AG04450 (cell line): ENCODE results near the gene ARHGEF37. TPM values are rescaled to one million over a fixed set of nuclear protein-coding genes. Genes with fewer than 3 reads are reported as not detected.

Source experiments
- CTCF ChIA-PET: fragments of 300-600, 350-600 bp; formaldehyde crosslinking; extraction: SDS; loops from one replicate; lab custom pipeline; 2022; ENCODE audit warnings: antibody characterized with exemption, inconsistent platforms; lab: Charles Lee
- POLR2A ChIA-PET: fragments of 350-600 bp; formaldehyde crosslinking; extraction: SDS; loops from one replicate; lab custom pipeline; 2021; ENCODE audit warnings: antibody characterized with exemption, inconsistent platforms; lab: Yijun Ruan, JAX
- DNase-seq: peaks from one replicate; pipeline ENCODE4 v3.0.0-alpha.2; 2011; ENCODE audit warnings: low read depth, low spot score
- H3K27ac ChIP-seq: one replicate; pipeline ENCODE4 v1.5.1; 2012; ENCODE audit warnings: low read depth, low read length, control low read depth
- H3K27me3 ChIP-seq: one replicate; pipeline ENCODE4 v1.6.0; 2012; ENCODE audit warnings: low read length; ENCODE audit not compliant: control insufficient read depth, insufficient read depth
- H3K4me3 ChIP-seq: 2 replicates; pipeline ENCODE4 v1.5.1; 2011; ENCODE audit warnings: mild to moderate bottlenecking, low read depth, low read length, control low read depth
- H3K9me3 ChIP-seq: 2 replicates; pipeline ENCODE4 v1.5.1; 2012; ENCODE audit warnings: low read length; ENCODE audit not compliant: control insufficient read depth, insufficient read depth
- CTCF ChIP-seq: IDR thresholded peaks from 2 replicates; pipeline ENCODE4 v1.5.1; 2011; ENCODE audit warnings: low read depth, low read length, control low read depth, inconsistent platforms
- polyA plus RNA-seq: library from polyadenylated mRNA; depleted of rRNA; stranded (reverse); fragments of >200 nt; gene quantifications from 2 replicates; pipeline ENCODE4 v1.2.3, GENCODE V29; 2011

Gene ARHGEF37
- polyA plus RNA-seq, 1 experiment, result 0.74 TPM

- DNase-seq, result no peak
- CTCF ChIA-PET, result interaction anchor here (0.7 to 1.6 kb wide), 3 partner anchors 47 to 214 kb away, joined by 3 to 10 read pairs (median 3); no protein-coding TSS in a partner anchor
Observed at GRCh38 chr5:149572170-149572569, 9.1 kb upstream of the ARHGEF37 start.

GRCh38 chr5:149572576-149573231 is 8.6 kb upstream of the ARHGEF37 start:
- no peak for TF ChIP-seq CTCF
- ChIA-PET POLR2A (no interaction called here), CTCF (interaction anchor here (1.0 to 1.6 kb wide), 3 partner anchors 46 to 206 kb away, joined by 3 to 10 read pairs (median 4); no protein-coding TSS in a partner anchor)
- H3K27ac ChIP-seq, result no peak overlapping the region
- H3K27me3 ChIP-seq, result no peaks in the 10 kb centered on the region
- no peak for DNase-seq
- no peaks in the 10 kb centered on the region for H3K9me3 ChIP-seq
- no peak overlapping the region for H3K4me3 ChIP-seq

More at GRCh38 chr5:149572170-149572569, 9.1 kb upstream of the ARHGEF37 start:
- Histone ChIP-seq H3K27ac (no peak overlapping the region), H3K9me3 (no peaks in the 10 kb centered on the region), H3K27me3 (no peaks in the 10 kb centered on the region), H3K4me3 (no peak overlapping the region)
- POLR2A ChIA-PET, result interaction anchor here (0.6 kb wide), 1 partner anchor 158 kb away, joined by 3 read pairs; the partner anchor contains the start of gene PPARGC1B
- no peak for TF ChIP-seq CTCF

GRCh38 chr5:149575131-149575530 is 6.2 kb upstream of the ARHGEF37 start:
- CTCF ChIA-PET, result interaction anchor here (1.4 kb wide), 1 partner anchor 10 kb away, joined by 3 read pairs; no protein-coding TSS in a partner anchor
- Histone ChIP-seq H3K27me3 (no peaks in the 10 kb centered on the region), H3K9me3 (no peaks in the 10 kb centered on the region), H3K4me3 (no peak overlapping the region), H3K27ac (no peak overlapping the region)
- no peak for TF ChIP-seq CTCF
- POLR2A ChIA-PET, result no interaction called here
- DNase-seq, result no peak

- POLR2A ChIA-PET, result no interaction called here
Observed at GRCh38 chr5:149576021-149576420, 5.3 kb upstream of the ARHGEF37 start.

More at GRCh38 chr5:149576021-149576420, 5.3 kb upstream of the ARHGEF37 start:
- H3K4me3 ChIP-seq, result no peak overlapping the region
- no peak for TF ChIP-seq CTCF
- H3K9me3 ChIP-seq, result no peaks in the 10 kb centered on the region
- CTCF ChIA-PET, result interaction anchor here (1.4 kb wide), 1 partner anchor 11 kb away, joined by 3 read pairs; no protein-coding TSS in a partner anchor
- DNase-seq, result no peak
- no peak overlapping the region for H3K27ac ChIP-seq
- H3K27me3 ChIP-seq, result no peaks in the 10 kb centered on the region
